ENCODE data around the gene SLC23A2. TPM values are rescaled to one million over a fixed set of nuclear protein-coding genes. Genes with fewer than 3 reads are reported as not detected.

Gene SLC23A2
- total and polyA plus RNA-seq, 2 donors, result 5.7 to 8.6 TPM

- 89% methylated on average over 6 of the region's 6 CpGs for WGBS
- H3K27ac ChIP-seq (ENCODE audit: low read depth in 1 of 2, low read length in 1 of 2), result no peak overlapping the region
- H3K36me3 ChIP-seq (ENCODE audit: control insufficient read depth in 2 of 2, insufficient read depth in 2 of 2, low read length in 1 of 2), result no peaks in the 10 kb centered on the region
- H3K4me3 ChIP-seq (ENCODE audit: low read length in 2 of 2), result no peak overlapping the region
- H3K27me3 ChIP-seq (ENCODE audit: control insufficient read depth in 2 of 2, insufficient read depth in 1 of 2, low read length in 1 of 2), result no peaks in the 10 kb centered on the region
- no peaks in the 10 kb centered on the region for H3K9me3 ChIP-seq (ENCODE audit: control insufficient read depth in 2 of 2, insufficient read depth in 1 of 2, low read length in 1 of 2)
- DNase-seq (ENCODE audit: low read depth in 6 of 9, low spot score in 9 of 9), result no peak
- no peaks in the 10 kb centered on the region for H3K4me1 ChIP-seq (ENCODE audit: control insufficient read depth in 2 of 2, insufficient read depth in 2 of 2, low read length in 2 of 2)
Measured at GRCh38 chr20:4833074-4833728, 168.1 kb downstream of the SLC23A2 start.

GRCh38 chr20:4832469-4832868 is 168.8 kb downstream of the SLC23A2 start:
- no peak for DNase-seq (ENCODE audit: low read depth in 6 of 9, low spot score in 9 of 9)
- Histone ChIP-seq H3K4me1 (ENCODE audit: control insufficient read depth in 2 of 2, insufficient read depth in 2 of 2, low read length in 2 of 2) (no peaks in the 10 kb centered on the region), H3K4me3 (ENCODE audit: low read length in 2 of 2) (no peak overlapping the region), H3K27ac (ENCODE audit: low read depth in 1 of 2, low read length in 1 of 2) (no peak overlapping the region), H3K27me3 (ENCODE audit: control insufficient read depth in 2 of 2, insufficient read depth in 1 of 2, low read length in 1 of 2) (no peaks in the 10 kb centered on the region), H3K9me3 (ENCODE audit: control insufficient read depth in 2 of 2, insufficient read depth in 1 of 2, low read length in 1 of 2) (no peaks in the 10 kb centered on the region), H3K36me3 (ENCODE audit: control insufficient read depth in 2 of 2, insufficient read depth in 2 of 2, low read length in 1 of 2) (no peaks in the 10 kb centered on the region)
- WGBS, result 97% methylated on average over 2 of the region's 2 CpGs

GRCh38 chr20:4830696-4831095 is 170.6 kb downstream of the SLC23A2 start:
- Histone ChIP-seq H3K9me3 (ENCODE audit: control insufficient read depth in 2 of 2, insufficient read depth in 1 of 2, low read length in 1 of 2) (no peaks in the 10 kb centered on the region), H3K27me3 (ENCODE audit: control insufficient read depth in 2 of 2, insufficient read depth in 1 of 2, low read length in 1 of 2) (no peaks in the 10 kb centered on the region), H3K36me3 (ENCODE audit: control insufficient read depth in 2 of 2, insufficient read depth in 2 of 2, low read length in 1 of 2) (no peaks in the 10 kb centered on the region), H3K4me3 (ENCODE audit: low read length in 2 of 2) (no peak overlapping the region), H3K27ac (ENCODE audit: low read depth in 1 of 2, low read length in 1 of 2) (no peak overlapping the region), H3K4me1 (ENCODE audit: control insufficient read depth in 2 of 2, insufficient read depth in 2 of 2, low read length in 2 of 2) (no peaks in the 10 kb centered on the region)
- DNase-seq (ENCODE audit: low read depth in 6 of 9, low spot score in 9 of 9), result no peak
- WGBS, result 98% methylated on average over 2 of the region's 2 CpGs

GRCh38 chr20:4830259-4830658 is 171.1 kb downstream of the SLC23A2 start:
- no peak overlapping the region for H3K4me3 ChIP-seq (ENCODE audit: low read length in 2 of 2)

GRCh38 chr20:4829514-4830215 is 171.6 kb downstream of the SLC23A2 start:
- Histone ChIP-seq H3K27me3 (ENCODE audit: control insufficient read depth in 2 of 2, insufficient read depth in 1 of 2, low read length in 1 of 2) (no peaks in the 10 kb centered on the region), H3K27ac (ENCODE audit: low read depth in 1 of 2, low read length in 1 of 2) (no peak overlapping the region), H3K4me3 (ENCODE audit: low read length in 2 of 2) (no peak overlapping the region), H3K36me3 (ENCODE audit: control insufficient read depth in 2 of 2, insufficient read depth in 2 of 2, low read length in 1 of 2) (no peaks in the 10 kb centered on the region), H3K9me3 (ENCODE audit: control insufficient read depth in 2 of 2, insufficient read depth in 1 of 2, low read length in 1 of 2) (no peaks in the 10 kb centered on the region), H3K4me1 (ENCODE audit: control insufficient read depth in 2 of 2, insufficient read depth in 2 of 2, low read length in 2 of 2) (no peaks in the 10 kb centered on the region)
- 52% methylated on average over 4 of the region's 4 CpGs for WGBS
- no peak for DNase-seq (ENCODE audit: low read depth in 6 of 9, low spot score in 9 of 9)

More at GRCh38 chr20:4830259-4830658, 171.1 kb downstream of the SLC23A2 start:
- Histone ChIP-seq H3K27ac (ENCODE audit: low read depth in 1 of 2, low read length in 1 of 2) (no peak overlapping the region), H3K36me3 (ENCODE audit: control insufficient read depth in 2 of 2, insufficient read depth in 2 of 2, low read length in 1 of 2) (no peaks in the 10 kb centered on the region), H3K9me3 (ENCODE audit: control insufficient read depth in 2 of 2, insufficient read depth in 1 of 2, low read length in 1 of 2) (no peaks in the 10 kb centered on the region), H3K4me1 (ENCODE audit: control insufficient read depth in 2 of 2, insufficient read depth in 2 of 2, low read length in 2 of 2) (no peaks in the 10 kb centered on the region), H3K27me3 (ENCODE audit: control insufficient read depth in 2 of 2, insufficient read depth in 1 of 2, low read length in 1 of 2) (no peaks in the 10 kb centered on the region)
- WGBS, result 64% methylated on average over 3 of the region's 3 CpGs
- DNase-seq (ENCODE audit: low read depth in 6 of 9, low spot score in 9 of 9), result no peak

- Histone ChIP-seq H3K4me1 (ENCODE audit: control insufficient read depth in 2 of 2, insufficient read depth in 2 of 2, low read length in 2 of 2) (peaks cover 0 to 3% of the 10 kb centered on the region in 2 donors), H3K36me3 (ENCODE audit: control insufficient read depth in 2 of 2, insufficient read depth in 2 of 2, low read length in 1 of 2) (no peaks in the 10 kb centered on the region), H3K9me3 (ENCODE audit: control insufficient read depth in 2 of 2, insufficient read depth in 1 of 2, low read length in 1 of 2) (no peaks in the 10 kb centered on the region), H3K27me3 (ENCODE audit: control insufficient read depth in 2 of 2, insufficient read depth in 1 of 2, low read length in 1 of 2) (peaks cover 0 to 2% of the 10 kb centered on the region in 2 donors), H3K4me3 (ENCODE audit: low read length in 2 of 2) (no peak overlapping the region), H3K27ac (ENCODE audit: low read depth in 1 of 2, low read length in 1 of 2) (no peak overlapping the region)
- 93% methylated on average over 14 of the region's 14 CpGs for WGBS
- DNase-seq (ENCODE audit: low read depth in 6 of 9, low spot score in 9 of 9), result no peak
Measured at GRCh38 chr20:4828830-4829513, 172.3 kb downstream of the SLC23A2 start.

GRCh38 chr20:4821590-4821989 is 179.7 kb downstream of the SLC23A2 start:
- H3K27ac ChIP-seq (ENCODE audit: low read depth in 1 of 2, low read length in 1 of 2), result no peak overlapping the region
- H3K36me3 ChIP-seq (ENCODE audit: control insufficient read depth in 2 of 2, insufficient read depth in 2 of 2, low read length in 1 of 2), result peaks cover 3 to 4% of the 10 kb centered on the region in 2 donors
- peaks cover 0 to 14% of the 10 kb centered on the region in 2 donors for H3K27me3 ChIP-seq (ENCODE audit: control insufficient read depth in 2 of 2, insufficient read depth in 1 of 2, low read length in 1 of 2)
- H3K4me3 ChIP-seq (ENCODE audit: low read length in 2 of 2), result peak overlapping the region; percentile 57 to 78
- 98% methylated on average over 5 of the region's 5 CpGs for WGBS
- H3K4me1 ChIP-seq (ENCODE audit: control insufficient read depth in 2 of 2, insufficient read depth in 2 of 2, low read length in 2 of 2), result peaks cover 7 to 22% of the 10 kb centered on the region in 2 donors
- DNase-seq (ENCODE audit: low read depth in 6 of 9, low spot score in 9 of 9), result no peak
- no peaks in the 10 kb centered on the region for H3K9me3 ChIP-seq (ENCODE audit: control insufficient read depth in 2 of 2, insufficient read depth in 1 of 2, low read length in 1 of 2)

GRCh38 chr20:4820806-4821518 is 180.3 kb downstream of the SLC23A2 start:
- WGBS, result 96% methylated on average over 14 of the region's 14 CpGs
- Histone ChIP-seq H3K27ac (ENCODE audit: low read depth in 1 of 2, low read length in 1 of 2) (no peak overlapping the region), H3K4me1 (ENCODE audit: control insufficient read depth in 2 of 2, insufficient read depth in 2 of 2, low read length in 2 of 2) (peaks cover 7 to 22% of the 10 kb centered on the region in 2 donors)

More at GRCh38 chr20:4820806-4821518, 180.3 kb downstream of the SLC23A2 start:
- peaks cover 0 to 14% of the 10 kb centered on the region in 2 donors for H3K27me3 ChIP-seq (ENCODE audit: control insufficient read depth in 2 of 2, insufficient read depth in 1 of 2, low read length in 1 of 2)
- H3K36me3 ChIP-seq (ENCODE audit: control insufficient read depth in 2 of 2, insufficient read depth in 2 of 2, low read length in 1 of 2), result peaks cover 3 to 4% of the 10 kb centered on the region in 2 donors
- no peak overlapping the region for H3K4me3 ChIP-seq (ENCODE audit: low read length in 2 of 2)
- DNase-seq (ENCODE audit: low read depth in 6 of 9, low spot score in 9 of 9), result no peak
- H3K9me3 ChIP-seq (ENCODE audit: control insufficient read depth in 2 of 2, insufficient read depth in 1 of 2, low read length in 1 of 2), result no peaks in the 10 kb centered on the region

Data from thymus (tissue), 11 donors.